HEK293 (cell line): ENCODE measurements around the gene EXOSC7.

Source experiments
- CTCF ChIA-PET: fragments of 350-600 bp; formaldehyde crosslinking; extraction: SDS; loops from one replicate; lab custom pipeline; 2021; ENCODE audit warnings: antibody characterized with exemption; lab: Yijun Ruan, JAX
- POLR2A ChIA-PET: fragments of 300-600 bp; formaldehyde crosslinking; extraction: SDS; loops from one replicate; lab custom pipeline; 2020; ENCODE audit warnings: antibody characterized with exemption, inconsistent platforms; lab: Yijun Ruan, JAX
- H3K27ac ChIP-seq: fragments of 200-500 bp; sonication (Bioruptor generic); 2 replicates; pipeline ENCODE4 v1.5.1; 2014; ENCODE audit warnings: low read depth, low read length, control low read depth, inconsistent platforms; ENCODE audit errors: extremely low read depth
- H3K36me3 ChIP-seq, 2 experiments: fragments of 200-500 bp in 1 of 2; sonication (Bioruptor generic) in 1 of 2; 1 replicate in 1 of 2; 2 replicates in 1 of 2; pipeline ENCODE4 v1.5.1; 2014 to 2017; ENCODE audit warnings: inconsistent platforms in 2 of 2, low read length in 2 of 2; ENCODE audit not compliant: control insufficient read depth in 2 of 2, insufficient read depth in 1 of 2
- H3K4me1 ChIP-seq: fragments of 200-500 bp; sonication (Bioruptor generic); 2 replicates; pipeline ENCODE4 v1.5.1; 2014; ENCODE audit warnings: mild to moderate bottlenecking, low read length, inconsistent platforms; ENCODE audit not compliant: control insufficient read depth, insufficient read depth
- H3K4me3 ChIP-seq: 2 replicates; pipeline ENCODE4 v1.5.1; 2011; ENCODE audit warnings: low read depth, mild to moderate bottlenecking, control low read depth, low read length, moderate library complexity
- H3K9me3 ChIP-seq: fragments of 200-500 bp; sonication (Bioruptor generic); 2 replicates; pipeline ENCODE4 v1.5.1; 2014; ENCODE audit warnings: low read depth, low read length, inconsistent platforms; ENCODE audit not compliant: control insufficient read depth, insufficient read depth
- GLIS1 ChIP-seq: fragments of 450-650 bp; formaldehyde crosslinking; IDR thresholded peaks from 2 replicates; pipeline ENCODE4 v1.5.1; 2016; ENCODE audit warnings: missing biosample characterization, missing genetic modification characterization
- HOXD13 ChIP-seq: sonication (generic); formaldehyde crosslinking; IDR thresholded peaks from 2 replicates; pipeline ENCODE4 v1.8.0; 2022; ENCODE audit warnings: missing genetic modification reagents, borderline replicate concordance
- KLF7 ChIP-seq: fragments of 450-650 bp; formaldehyde crosslinking; IDR thresholded peaks from 2 replicates; pipeline ENCODE4 v1.5.1; 2016; ENCODE audit warnings: missing biosample characterization, missing genetic modification characterization, borderline replicate concordance
- MYNN ChIP-seq: fragments of 450-650 bp; formaldehyde crosslinking; IDR thresholded peaks from 2 replicates; pipeline ENCODE4 v1.5.1; 2016; ENCODE audit warnings: missing biosample characterization, missing genetic modification characterization, borderline replicate concordance
- SCRT1 ChIP-seq: fragments of 450-650 bp; formaldehyde crosslinking; IDR thresholded peaks from 2 replicates; pipeline ENCODE4 v1.5.1; 2016; ENCODE audit warnings: missing biosample characterization, missing genetic modification characterization, borderline replicate concordance
- SCRT2 ChIP-seq: fragments of 450-650 bp; formaldehyde crosslinking; IDR thresholded peaks from 2 replicates; pipeline ENCODE4 v1.5.1; 2016; ENCODE audit warnings: missing biosample characterization, missing genetic modification characterization
- SP3 ChIP-seq: fragments of 450-650 bp; formaldehyde crosslinking; IDR thresholded peaks from 2 replicates; pipeline ENCODE4 v1.5.1; 2016; ENCODE audit warnings: missing biosample characterization, missing genetic modification characterization
- ZBTB1 ChIP-seq: fragments of 450-650 bp; formaldehyde crosslinking; IDR thresholded peaks from 2 replicates; pipeline ENCODE4 v1.5.1; 2016; ENCODE audit warnings: missing biosample characterization, missing genetic modification characterization
- ZFHX2 ChIP-seq: fragments of 450-650 bp; formaldehyde crosslinking; conservative IDR thresholded peaks from 2 replicates; pipeline ENCODE4 v1.5.1; 2016; ENCODE audit warnings: missing biosample characterization, missing genetic modification characterization
- ZFP37 ChIP-seq: fragments of 450-650 bp; formaldehyde crosslinking; IDR thresholded peaks from 2 replicates; pipeline ENCODE4 v1.5.1; 2016; ENCODE audit warnings: missing biosample characterization, missing genetic modification characterization
- ZNF121 ChIP-seq: fragments of 450-650 bp; formaldehyde crosslinking; IDR thresholded peaks from 2 replicates; pipeline ENCODE4 v1.5.1; 2016; ENCODE audit warnings: missing biosample characterization, missing genetic modification characterization
- ZNF146 ChIP-seq: fragments of 450-650 bp; formaldehyde crosslinking; IDR thresholded peaks from 2 replicates; pipeline ENCODE4 v1.5.1; 2016; ENCODE audit warnings: missing biosample characterization, missing genetic modification characterization
- ZNF174 ChIP-seq: fragments of 450-650 bp; formaldehyde crosslinking; IDR thresholded peaks from 2 replicates; pipeline ENCODE4 v1.5.0; 2017; ENCODE audit warnings: missing biosample characterization, mild to moderate bottlenecking, missing genetic modification characterization
- ZNF19 ChIP-seq: fragments of 450-650 bp; formaldehyde crosslinking; IDR thresholded peaks from 2 replicates; pipeline ENCODE4; 2016; ENCODE audit warnings: missing biosample characterization, missing genetic modification characterization, low read depth
- ZNF292 ChIP-seq: fragments of 450-650 bp; formaldehyde crosslinking; IDR thresholded peaks from 2 replicates; pipeline ENCODE4 v1.5.1; 2016; ENCODE audit warnings: low read depth, missing biosample characterization, missing genetic modification characterization, borderline replicate concordance
- ZNF366 ChIP-seq: fragments of 450-650 bp; formaldehyde crosslinking; conservative IDR thresholded peaks from 2 replicates; pipeline ENCODE4 v1.5.1; 2016; ENCODE audit warnings: missing biosample characterization, missing genetic modification characterization
- ZNF394 ChIP-seq: fragments of 450-650 bp; formaldehyde crosslinking; IDR thresholded peaks from 2 replicates; pipeline ENCODE4 v1.5.1; 2016; ENCODE audit warnings: missing biosample characterization, missing genetic modification characterization, mild to moderate bottlenecking, moderate library complexity, borderline replicate concordance
- ZNF473 ChIP-seq: fragments of 450-650 bp; formaldehyde crosslinking; IDR thresholded peaks from 2 replicates; pipeline ENCODE4 v1.5.1; 2017; ENCODE audit warnings: missing biosample characterization, missing genetic modification characterization
- ZNF585B ChIP-seq: fragments of 450-650 bp; formaldehyde crosslinking; IDR thresholded peaks from 2 replicates; pipeline ENCODE4 v1.5.1; 2016; ENCODE audit warnings: missing biosample characterization, missing genetic modification characterization
- ZNF626 ChIP-seq: fragments of 450-650 bp; sonication (Bioruptor Pico); formaldehyde crosslinking; IDR thresholded peaks from 2 replicates; pipeline ENCODE4 v1.5.1; 2018; ENCODE audit warnings: missing biosample characterization, missing genetic modification characterization, inconsistent platforms
- ZNF785 ChIP-seq: fragments of 450-650 bp; formaldehyde crosslinking; IDR thresholded peaks from 2 replicates; pipeline ENCODE4 v1.5.1; 2016; ENCODE audit warnings: missing biosample characterization, missing genetic modification characterization
- ZNF843 ChIP-seq: fragments of 450-650 bp; formaldehyde crosslinking; IDR thresholded peaks from 2 replicates; pipeline ENCODE4 v1.5.1; 2016; ENCODE audit warnings: missing biosample characterization, missing genetic modification characterization
- ZSCAN16 ChIP-seq: fragments of 450-650 bp; formaldehyde crosslinking; IDR thresholded peaks from 2 replicates; pipeline ENCODE4 v1.5.1; 2016; ENCODE audit warnings: missing biosample characterization, missing genetic modification characterization
- TF ChIP-seq, protein P1 (sequence below): fragments of 450-650 bp; formaldehyde crosslinking; IDR thresholded peaks from 2 replicates; pipeline ENCODE4 v1.5.1; 2017; ENCODE audit warnings: missing biosample characterization, mild to moderate bottlenecking, missing genetic modification characterization, moderate library complexity

The EXOSC7 gene

DNA sequence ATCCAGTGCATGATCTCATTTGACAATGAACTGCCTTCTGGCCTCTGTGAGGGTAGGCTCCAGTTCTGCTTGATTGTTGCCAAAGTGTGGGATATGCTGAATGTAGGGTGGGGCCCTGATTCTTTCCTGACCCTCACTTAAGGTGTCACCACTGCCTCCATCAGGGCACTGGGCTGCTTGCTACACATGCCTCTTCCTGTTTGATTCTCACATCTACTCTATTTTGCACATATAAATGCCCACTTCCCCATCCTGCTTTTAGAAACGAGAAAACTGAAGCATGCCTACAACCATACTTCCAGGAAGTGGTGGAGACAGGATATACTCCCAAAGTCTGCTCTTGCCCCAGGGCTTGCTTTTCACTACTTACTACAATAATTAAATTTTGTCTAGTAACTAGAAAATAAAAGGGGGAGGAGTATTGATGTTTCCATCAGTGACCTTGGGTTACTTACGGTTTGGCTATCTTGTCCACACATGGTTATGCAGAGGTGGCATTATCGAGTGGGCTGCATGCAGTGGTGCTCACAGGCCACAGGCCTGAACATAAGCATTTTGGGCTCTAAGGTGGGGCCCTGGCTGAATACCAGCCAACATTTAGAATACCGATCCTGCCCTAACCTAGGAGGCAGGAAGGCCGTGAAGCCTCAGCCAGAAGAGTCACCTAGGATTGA, 6.8 kb upstream of the EXOSC7 start (continued):
- TF ChIP-seq ZNF843 (tag by site-specific recombination): no peak
- no peak for TF ChIP-seq ZFP37 (tag by site-specific recombination)
- TF ChIP-seq ZNF585B (tag by site-specific recombination): no peak
- no peak for TF ChIP-seq KLF7 (tag by site-specific recombination)
- TF ChIP-seq ZNF366 (tag by site-specific recombination): no peak
- TF ChIP-seq ZNF626 (tag by site-specific recombination): no peak

DNA sequence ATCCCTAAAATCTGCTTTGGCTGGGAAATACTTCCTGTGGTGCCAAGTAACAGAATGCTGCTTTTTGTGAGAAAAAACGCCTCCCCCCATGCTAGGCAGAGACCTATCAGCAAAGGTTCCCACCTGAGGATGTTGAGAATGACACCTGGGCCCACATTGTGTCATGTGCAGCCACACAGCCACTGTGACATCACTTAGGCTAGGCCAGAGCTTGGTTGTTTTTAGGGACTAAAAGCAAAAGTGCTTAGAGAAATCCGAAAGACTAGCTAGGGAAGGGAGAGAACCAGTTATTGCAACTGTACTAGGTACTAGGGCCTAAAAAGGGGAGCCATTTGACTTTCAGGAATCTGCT, 6.2 kb upstream of the EXOSC7 start:
- ChIA-PET CTCF (no interaction called here), POLR2A (no interaction called here)
- Histone ChIP-seq H3K4me1 (no peaks in the 10 kb centered on the region), H3K27ac (no peak overlapping the region), H3K9me3 (no peaks in the 10 kb centered on the region), H3K4me3 (no peak overlapping the region), H3K36me3 (peaks cover 0 to 3% of the 10 kb centered on the region in 2 experiments; a peak in 1 of 3 replicates)
- no peak for TF ChIP-seq ZNF785 (tag by site-specific recombination)
- no peak for TF ChIP-seq ZFHX2 (tag by site-specific recombination)
- no peak for TF ChIP-seq ZNF146 (tag by site-specific recombination)
- TF ChIP-seq ZNF121 (tag by site-specific recombination): no peak
- no peak for TF ChIP-seq ZNF394
- no peak for TF ChIP-seq ZSCAN16 (tag by site-specific recombination)
- TF ChIP-seq ZNF19 (tag by site-specific recombination): no peak
- TF ChIP-seq ZNF473 (tag by site-specific recombination): no peak

DNA sequence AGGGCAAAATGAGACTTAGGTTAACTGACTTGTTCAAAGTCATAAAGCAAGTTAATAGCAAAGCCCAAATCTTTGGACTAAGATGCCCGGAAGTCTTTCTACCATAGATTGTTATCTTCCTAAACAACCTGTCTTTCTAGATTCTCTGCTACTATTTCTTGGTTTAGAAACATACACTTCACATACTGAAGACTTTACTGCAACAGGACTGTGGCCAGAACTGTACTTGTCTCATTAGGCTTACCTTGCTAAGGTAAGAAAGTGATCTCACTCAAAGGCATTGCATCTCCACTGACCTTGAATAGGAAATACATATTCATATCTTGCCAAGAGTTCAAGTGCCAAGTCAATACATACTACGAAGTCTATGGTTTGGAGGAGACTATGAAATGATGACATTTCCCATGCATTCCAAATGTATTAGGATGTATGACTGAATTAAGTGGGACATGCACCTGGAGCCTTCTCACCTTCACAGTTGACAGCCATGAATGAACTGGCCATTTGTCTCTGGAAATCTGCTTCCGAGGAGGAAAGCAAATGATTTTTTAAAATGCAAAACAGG, 5.0 kb upstream of the EXOSC7 start:
- Histone ChIP-seq H3K4me1 (no peaks in the 10 kb centered on the region), H3K36me3 (peaks cover 0 to 3% of the 10 kb centered on the region in 2 experiments; a peak in 1 of 3 replicates), H3K9me3 (no peaks in the 10 kb centered on the region), H3K4me3 (no peak overlapping the region), H3K27ac (no peak overlapping the region)
- TF ChIP-seq ZBTB1 (no peak), SP3 (tag by site-specific recombination) (no peak), ZNF174 (tag by site-specific recombination) (no peak)
- POLR2A ChIA-PET: no interaction called here
- CTCF ChIA-PET: no interaction called here

GRCh38 chr3:44974416-44974815, 1.6 kb upstream of the EXOSC7 start:
- POLR2A ChIA-PET: no interaction called here
- CTCF ChIA-PET: interaction anchor here (0.6 kb wide), 1 partner anchor 63 kb away, joined by 3 read pairs; no protein-coding TSS in a partner anchor
- Histone ChIP-seq H3K4me3 (peak overlapping the region; percentile 96), H3K27ac (no peak overlapping the region), H3K4me1 (no peaks in the 10 kb centered on the region), H3K9me3 (no peaks in the 10 kb centered on the region), H3K36me3 (peaks cover 0 to 3% of the 10 kb centered on the region in 2 experiments; a peak in 1 of 3 replicates)
- TF ChIP-seq HOXD13 (CRISPR knock-in tag): no peak
- TF ChIP-seq SCRT2 (tag by site-specific recombination): peak; percentile 92
- peak; percentile 97 for TF ChIP-seq SCRT1 (tag by site-specific recombination)
- TF ChIP-seq, protein P1, sequence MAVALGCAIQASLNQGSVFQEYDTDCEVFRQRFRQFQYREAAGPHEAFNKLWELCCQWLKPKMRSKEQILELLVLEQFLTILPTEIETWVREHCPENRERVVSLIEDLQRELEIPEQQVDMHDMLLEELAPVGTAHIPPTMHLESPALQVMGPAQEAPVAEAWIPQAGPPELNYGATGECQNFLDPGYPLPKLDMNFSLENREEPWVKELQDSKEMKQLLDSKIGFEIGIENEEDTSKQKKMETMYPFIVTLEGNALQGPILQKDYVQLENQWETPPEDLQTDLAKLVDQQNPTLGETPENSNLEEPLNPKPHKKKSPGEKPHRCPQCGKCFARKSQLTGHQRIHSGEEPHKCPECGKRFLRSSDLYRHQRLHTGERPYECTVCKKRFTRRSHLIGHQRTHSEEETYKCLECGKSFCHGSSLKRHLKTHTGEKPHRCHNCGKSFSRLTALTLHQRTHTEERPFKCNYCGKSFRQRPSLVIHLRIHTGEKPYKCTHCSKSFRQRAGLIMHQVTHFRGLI (tag by site-specific recombination): no peak
- TF ChIP-seq ZNF292 (tag by site-specific recombination): no peak
- no peak for TF ChIP-seq MYNN (tag by site-specific recombination)
- no peak for TF ChIP-seq GLIS1
